Mesothelial cell of epicardium (in vitro differentiated cells): Measurements from ENCODE around the gene SMG6. TPM values are rescaled to one million over a fixed set of nuclear protein-coding genes. Genes with fewer than 3 reads are reported as not detected.

ENCODE experiments used
- DNase-seq, 2 experiments: peaks; one replicate each; pipeline ENCODE4 v3.0.0; 2021; ENCODE audit warnings: low spot score in 2 of 2; ENCODE audit not compliant: unreplicated experiment in 2 of 2
- H3K27ac Mint-ChIP-seq: 2 replicates; pipeline ENCODE4 v1.8.0; 2021; ENCODE audit warnings: mixed read lengths
- H3K27me3 Mint-ChIP-seq: 2 replicates; pipeline ENCODE4 v1.8.0; 2021; ENCODE audit warnings: low read depth, mixed read lengths
- H3K36me3 Mint-ChIP-seq: 2 replicates; pipeline ENCODE4 v1.8.0; 2021; ENCODE audit warnings: mixed read lengths
- H3K4me1 Mint-ChIP-seq: 2 replicates; pipeline ENCODE4 v1.8.0; 2021; ENCODE audit warnings: mixed read lengths
- H3K4me3 Mint-ChIP-seq: 2 replicates; pipeline ENCODE4 v1.8.0; 2021; ENCODE audit warnings: mild to moderate bottlenecking, moderate library complexity, mixed read lengths
- H3K9me3 Mint-ChIP-seq: 2 replicates; pipeline ENCODE4 v1.8.0; 2021; ENCODE audit warnings: mixed read lengths
- total RNA-seq: library from RNA; stranded (reverse); gene quantifications from 3 replicates; pipeline ENCODE4 v1.2.1, GENCODE V29; 2021
- TF ChIP-seq, protein P1 (sequence below): fragments of 200-600 bp; sonication (generic); IDR thresholded peaks from one replicate; pipeline ENCODE4 v1.5.0; 2021; ENCODE audit warnings: antibody characterized with exemption; ENCODE audit not compliant: unreplicated experiment

Gene SMG6
- total RNA-seq, 1 donor from 2014 or later, result 58.3 TPM

DNA sequence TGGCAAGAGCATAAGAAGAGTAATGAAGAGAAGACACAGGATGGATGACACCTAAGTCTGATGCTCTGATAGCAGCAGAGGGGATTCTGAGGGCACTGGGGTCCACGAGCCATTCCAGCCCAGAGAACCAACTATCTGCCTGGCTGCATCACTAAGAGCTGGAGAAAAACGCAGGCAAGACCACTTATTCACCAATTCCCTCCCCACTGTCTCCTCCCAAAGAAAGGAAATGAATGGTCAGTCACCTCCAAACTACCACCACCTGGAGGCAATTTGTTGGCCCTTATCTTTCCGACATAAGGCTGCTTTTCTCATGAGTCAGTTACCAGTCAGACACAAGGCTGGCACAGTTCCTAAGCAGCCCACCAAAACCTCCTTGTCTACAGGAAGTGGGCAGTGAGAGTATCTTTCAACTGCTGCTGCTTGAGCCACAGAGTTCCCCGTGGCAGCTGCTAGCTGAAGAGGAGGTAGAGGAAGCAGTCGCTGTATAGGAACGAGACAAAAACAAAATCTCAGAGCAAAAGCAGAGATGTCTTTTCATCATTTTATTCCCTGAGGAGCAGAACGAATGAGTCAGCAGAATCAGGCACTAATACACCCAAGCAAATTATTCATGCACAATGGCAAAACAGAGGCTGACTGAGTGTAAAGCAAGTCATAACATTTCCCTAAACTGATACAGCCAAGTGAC is 111.1 kb downstream of the SMG6 start:
- peak overlapping the region; percentile 86 for H3K27ac Mint-ChIP-seq
- peaks cover 42% of the 10 kb centered on the region for H3K36me3 Mint-ChIP-seq
- DNase-seq, result no peak
- H3K4me3 Mint-ChIP-seq, result no peak overlapping the region
- TF ChIP-seq, protein P1, sequence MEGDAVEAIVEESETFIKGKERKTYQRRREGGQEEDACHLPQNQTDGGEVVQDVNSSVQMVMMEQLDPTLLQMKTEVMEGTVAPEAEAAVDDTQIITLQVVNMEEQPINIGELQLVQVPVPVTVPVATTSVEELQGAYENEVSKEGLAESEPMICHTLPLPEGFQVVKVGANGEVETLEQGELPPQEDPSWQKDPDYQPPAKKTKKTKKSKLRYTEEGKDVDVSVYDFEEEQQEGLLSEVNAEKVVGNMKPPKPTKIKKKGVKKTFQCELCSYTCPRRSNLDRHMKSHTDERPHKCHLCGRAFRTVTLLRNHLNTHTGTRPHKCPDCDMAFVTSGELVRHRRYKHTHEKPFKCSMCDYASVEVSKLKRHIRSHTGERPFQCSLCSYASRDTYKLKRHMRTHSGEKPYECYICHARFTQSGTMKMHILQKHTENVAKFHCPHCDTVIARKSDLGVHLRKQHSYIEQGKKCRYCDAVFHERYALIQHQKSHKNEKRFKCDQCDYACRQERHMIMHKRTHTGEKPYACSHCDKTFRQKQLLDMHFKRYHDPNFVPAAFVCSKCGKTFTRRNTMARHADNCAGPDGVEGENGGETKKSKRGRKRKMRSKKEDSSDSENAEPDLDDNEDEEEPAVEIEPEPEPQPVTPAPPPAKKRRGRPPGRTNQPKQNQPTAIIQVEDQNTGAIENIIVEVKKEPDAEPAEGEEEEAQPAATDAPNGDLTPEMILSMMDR, result no peak
- no peaks in the 10 kb centered on the region for H3K27me3 Mint-ChIP-seq
- H3K9me3 Mint-ChIP-seq, result no peaks in the 10 kb centered on the region
- peaks cover 69% of the 10 kb centered on the region for H3K4me1 Mint-ChIP-seq

DNA sequence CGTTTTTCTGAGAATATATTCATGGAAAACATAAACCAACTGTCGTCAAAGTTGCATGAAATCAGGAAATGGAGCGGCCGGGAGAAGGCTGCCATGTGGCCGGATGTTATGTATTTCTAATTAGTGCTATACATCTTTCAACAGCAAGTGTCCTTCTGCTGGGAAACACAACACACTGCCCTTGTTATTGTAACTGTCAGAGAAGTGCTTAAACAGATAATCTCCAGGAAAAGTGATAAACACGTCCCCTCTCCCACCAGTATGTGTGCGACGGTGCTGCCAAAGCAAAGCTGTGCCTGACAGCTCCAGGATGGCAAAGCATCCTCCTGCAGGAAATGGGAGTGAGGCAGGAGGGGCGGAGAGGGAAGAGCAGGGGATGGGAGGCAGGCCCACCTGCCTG is 111.8 kb downstream of the SMG6 start:
- no peak for DNase-seq
- peaks cover 62% of the 10 kb centered on the region for H3K4me1 Mint-ChIP-seq
- peak overlapping the region; percentile 86 for H3K27ac Mint-ChIP-seq
- H3K27me3 Mint-ChIP-seq, result no peaks in the 10 kb centered on the region
- no peak overlapping the region for H3K4me3 Mint-ChIP-seq
- no peaks in the 10 kb centered on the region for H3K9me3 Mint-ChIP-seq
- TF ChIP-seq, protein P1, result no peak
- peaks cover 47% of the 10 kb centered on the region for H3K36me3 Mint-ChIP-seq

DNA sequence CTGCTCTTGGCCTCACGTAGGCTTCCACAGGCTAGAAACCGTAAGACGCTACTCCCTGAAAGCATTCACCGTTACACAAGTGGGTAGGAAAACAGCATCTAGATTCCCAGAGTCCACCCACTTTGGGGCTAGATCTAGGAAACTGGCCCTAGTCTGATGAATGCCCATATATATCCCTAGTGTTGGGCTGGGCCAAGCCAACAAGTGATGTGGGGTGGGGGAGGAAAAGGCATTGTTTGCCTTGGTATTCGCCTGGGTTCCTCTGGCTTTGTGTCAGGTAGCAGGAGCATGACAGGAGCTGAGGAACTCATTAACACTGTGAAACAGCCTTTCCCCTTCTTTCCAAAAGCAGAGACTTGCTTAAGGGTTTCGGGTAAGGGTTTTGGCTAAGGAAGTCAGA is 112.4 kb downstream of the SMG6 start:
- peak overlapping the region; percentile 41 for H3K27ac Mint-ChIP-seq
- TF ChIP-seq, protein P1, result no peak
- H3K4me3 Mint-ChIP-seq, result no peak overlapping the region
- no peak for DNase-seq
- no peaks in the 10 kb centered on the region for H3K27me3 Mint-ChIP-seq
- H3K4me1 Mint-ChIP-seq, result peaks cover 58% of the 10 kb centered on the region
- peaks cover 51% of the 10 kb centered on the region for H3K36me3 Mint-ChIP-seq
- H3K9me3 Mint-ChIP-seq, result no peaks in the 10 kb centered on the region

DNA sequence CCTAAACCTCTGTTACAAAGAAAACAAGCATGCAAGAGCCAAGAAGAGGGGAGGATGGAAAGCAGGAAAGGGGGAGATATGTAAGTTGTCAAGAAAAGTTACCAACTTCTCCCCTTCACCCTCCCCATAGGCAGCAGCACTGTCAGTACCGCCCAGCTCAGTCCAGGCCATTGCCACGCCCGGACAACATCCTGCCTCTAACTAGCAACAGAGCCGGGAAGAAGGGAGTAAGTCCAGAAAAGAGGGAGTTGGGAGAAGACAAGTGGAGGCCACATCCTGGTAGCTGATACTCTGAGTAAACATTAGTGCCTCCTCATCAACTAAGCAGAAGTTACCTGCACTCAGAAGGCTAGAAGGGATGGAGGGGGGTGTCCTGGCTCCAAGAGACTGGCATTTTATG is 113.6 kb downstream of the SMG6 start:
- Mint-ChIP-seq H3K9me3 (no peaks in the 10 kb centered on the region), H3K36me3 (peaks cover 60% of the 10 kb centered on the region), H3K27me3 (no peaks in the 10 kb centered on the region), H3K27ac (peak overlapping the region; percentile 65), H3K4me1 (peaks cover 52% of the 10 kb centered on the region), H3K4me3 (no peak overlapping the region)
- TF ChIP-seq, protein P1, result no peak
- no peak for DNase-seq

DNA sequence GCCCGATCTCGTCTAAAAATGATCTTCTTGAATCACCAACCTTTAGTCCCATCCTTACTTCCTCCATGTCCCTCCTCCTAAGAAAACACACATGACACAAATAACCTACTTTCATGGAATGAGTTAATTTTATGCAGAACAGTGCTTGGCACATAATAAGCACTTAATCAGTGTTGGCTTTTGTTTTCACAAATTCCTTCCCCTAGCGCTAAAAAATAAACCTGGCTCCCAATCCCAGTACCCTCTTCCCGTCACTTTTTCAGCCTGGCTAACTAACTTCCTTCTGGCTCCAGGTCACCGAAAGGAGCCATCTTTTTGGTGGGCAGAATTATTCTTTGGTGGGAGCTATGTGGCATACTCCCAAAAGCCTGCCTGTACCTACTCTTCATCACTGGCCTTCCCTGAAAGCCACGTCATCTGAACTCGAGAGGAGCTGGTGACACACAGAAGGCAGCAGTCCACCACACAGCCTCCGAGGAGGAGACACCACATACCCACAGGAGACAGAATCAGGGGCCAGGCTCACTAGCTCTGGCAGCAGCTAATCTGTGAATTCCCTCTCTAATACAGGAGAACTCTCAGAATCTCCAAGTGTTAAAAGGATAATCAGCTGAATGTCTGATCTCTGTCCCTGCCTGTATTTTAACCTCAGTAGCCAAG is 114.5 kb downstream of the SMG6 start:
- DNase-seq, result no peak
- H3K36me3 Mint-ChIP-seq, result peaks cover 56% of the 10 kb centered on the region
- peaks cover 45% of the 10 kb centered on the region for H3K4me1 Mint-ChIP-seq
- TF ChIP-seq, protein P1, result no peak
- H3K27me3 Mint-ChIP-seq, result no peaks in the 10 kb centered on the region
- no peak overlapping the region for H3K4me3 Mint-ChIP-seq
- peak overlapping the region; percentile 65 for H3K27ac Mint-ChIP-seq
- H3K9me3 Mint-ChIP-seq, result no peaks in the 10 kb centered on the region
